ENCODE data around the gene ELOVL1. TPM values are rescaled to one million over a fixed set of nuclear protein-coding genes. Genes with fewer than 3 reads are reported as not detected.

Gene ELOVL1
- total RNA-seq, 1 experiment from 2014 or later, result 53.7 TPM

DNA sequence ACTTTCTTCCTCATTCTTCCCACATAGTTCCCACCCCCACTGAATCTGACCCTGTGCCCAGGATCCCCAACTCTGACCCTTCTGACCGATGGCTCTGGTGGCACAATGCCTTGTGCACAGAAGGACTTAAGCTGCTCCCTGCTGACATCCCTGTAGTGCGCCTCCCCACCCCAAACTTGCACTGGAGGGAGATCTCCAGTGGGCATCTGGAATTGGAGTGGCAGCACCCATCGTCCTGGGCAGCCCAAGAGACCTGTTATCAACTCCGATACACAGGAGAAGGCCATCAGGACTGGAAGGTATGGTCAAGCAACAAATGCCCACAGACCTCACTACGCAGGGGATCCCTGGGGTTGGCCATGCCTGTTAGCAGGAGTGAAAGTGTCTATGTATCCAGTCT lies 21.2 kb downstream of the ELOVL1 start:
- ChIA-PET CTCF (no interaction called here), POLR2A (ENCODE audit: low non-redundant PET) (no interaction called here)
- no peaks in the 10 kb centered on the region for H3K36me3 ChIP-seq (ENCODE audit: insufficient read depth, low read length, poor library complexity, severe bottlenecking)
- DNase-seq (ENCODE audit: low spot score), result no peak
- H3K4me1 ChIP-seq (ENCODE audit: insufficient read depth, low read length, poor library complexity, severe bottlenecking), result peaks cover 8% of the 10 kb centered on the region
- H3K4me3 ChIP-seq (ENCODE audit: low read depth, low read length, poor library complexity, severe bottlenecking), result no peak overlapping the region
- H3K27ac ChIP-seq (ENCODE audit: low read depth, low read length, poor library complexity, severe bottlenecking), result no peak overlapping the region
- H3K27me3 ChIP-seq (replicated peaks; ENCODE audit: insufficient read depth, low read depth, low read length, poor library complexity), result no peaks in the 10 kb centered on the region
- H3K9me3 ChIP-seq (ENCODE audit: low read depth, low read length, poor library complexity, severe bottlenecking), result no peaks in the 10 kb centered on the region
- no peak for TF ChIP-seq EZH2 (IDR thresholded peaks at IDR 0.05; ENCODE audit: borderline replicate concordance, low read depth, low read length, poor library complexity, severe bottlenecking)
- TF ChIP-seq, protein P1, sequence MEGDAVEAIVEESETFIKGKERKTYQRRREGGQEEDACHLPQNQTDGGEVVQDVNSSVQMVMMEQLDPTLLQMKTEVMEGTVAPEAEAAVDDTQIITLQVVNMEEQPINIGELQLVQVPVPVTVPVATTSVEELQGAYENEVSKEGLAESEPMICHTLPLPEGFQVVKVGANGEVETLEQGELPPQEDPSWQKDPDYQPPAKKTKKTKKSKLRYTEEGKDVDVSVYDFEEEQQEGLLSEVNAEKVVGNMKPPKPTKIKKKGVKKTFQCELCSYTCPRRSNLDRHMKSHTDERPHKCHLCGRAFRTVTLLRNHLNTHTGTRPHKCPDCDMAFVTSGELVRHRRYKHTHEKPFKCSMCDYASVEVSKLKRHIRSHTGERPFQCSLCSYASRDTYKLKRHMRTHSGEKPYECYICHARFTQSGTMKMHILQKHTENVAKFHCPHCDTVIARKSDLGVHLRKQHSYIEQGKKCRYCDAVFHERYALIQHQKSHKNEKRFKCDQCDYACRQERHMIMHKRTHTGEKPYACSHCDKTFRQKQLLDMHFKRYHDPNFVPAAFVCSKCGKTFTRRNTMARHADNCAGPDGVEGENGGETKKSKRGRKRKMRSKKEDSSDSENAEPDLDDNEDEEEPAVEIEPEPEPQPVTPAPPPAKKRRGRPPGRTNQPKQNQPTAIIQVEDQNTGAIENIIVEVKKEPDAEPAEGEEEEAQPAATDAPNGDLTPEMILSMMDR (conservative IDR thresholded peaks at IDR 0.05; ENCODE audit: low read depth, low read length), result no peak
- intact Hi-C loops (cut with micrococcal nuclease; ENCODE audit: unreplicated experiment), result no loop called here
- no TSS peak for BruUV-seq (replicated peaks)

DNA sequence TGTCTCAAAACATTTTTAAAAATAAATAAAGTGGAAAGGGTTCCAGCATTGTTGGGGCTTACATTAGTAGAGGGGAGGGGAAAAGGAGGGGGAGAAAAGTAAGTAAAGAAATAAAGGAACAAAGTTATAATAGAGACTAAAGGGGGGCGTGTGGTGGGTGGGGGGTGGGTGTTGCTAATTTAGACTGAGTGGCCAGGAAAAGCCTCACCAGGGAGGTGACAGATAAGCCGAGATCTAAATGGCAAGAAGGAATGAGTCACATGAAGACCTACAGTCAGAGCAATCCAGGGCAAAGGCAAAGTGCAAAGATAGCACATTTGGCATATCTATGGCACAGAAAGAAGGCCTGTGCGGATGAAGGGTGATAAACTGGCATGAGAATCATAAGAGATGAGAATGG lies 22.7 kb downstream of the ELOVL1 start:
- H3K4me3 ChIP-seq (ENCODE audit: low read depth, low read length, poor library complexity, severe bottlenecking), result no peak overlapping the region
- no peak overlapping the region for H3K27ac ChIP-seq (ENCODE audit: low read depth, low read length, poor library complexity, severe bottlenecking)
- ChIA-PET CTCF (no interaction called here), POLR2A (ENCODE audit: low non-redundant PET) (no interaction called here)
- H3K9me3 ChIP-seq (ENCODE audit: low read depth, low read length, poor library complexity, severe bottlenecking), result no peaks in the 10 kb centered on the region
- no peaks in the 10 kb centered on the region for H3K27me3 ChIP-seq (replicated peaks; ENCODE audit: insufficient read depth, low read depth, low read length, poor library complexity)
- H3K4me1 ChIP-seq (ENCODE audit: insufficient read depth, low read length, poor library complexity, severe bottlenecking), result peaks cover 8% of the 10 kb centered on the region
- no peak for DNase-seq (ENCODE audit: low spot score)
- intact Hi-C loops (cut with micrococcal nuclease; ENCODE audit: unreplicated experiment), result no loop called here
- no peaks in the 10 kb centered on the region for H3K36me3 ChIP-seq (ENCODE audit: insufficient read depth, low read length, poor library complexity, severe bottlenecking)
- no peak for TF ChIP-seq EZH2 (IDR thresholded peaks at IDR 0.05; ENCODE audit: borderline replicate concordance, low read depth, low read length, poor library complexity, severe bottlenecking)
- TF ChIP-seq, protein P1 (conservative IDR thresholded peaks at IDR 0.05; ENCODE audit: low read depth, low read length), result no peak
- no TSS peak for BruUV-seq (replicated peaks)

DNA sequence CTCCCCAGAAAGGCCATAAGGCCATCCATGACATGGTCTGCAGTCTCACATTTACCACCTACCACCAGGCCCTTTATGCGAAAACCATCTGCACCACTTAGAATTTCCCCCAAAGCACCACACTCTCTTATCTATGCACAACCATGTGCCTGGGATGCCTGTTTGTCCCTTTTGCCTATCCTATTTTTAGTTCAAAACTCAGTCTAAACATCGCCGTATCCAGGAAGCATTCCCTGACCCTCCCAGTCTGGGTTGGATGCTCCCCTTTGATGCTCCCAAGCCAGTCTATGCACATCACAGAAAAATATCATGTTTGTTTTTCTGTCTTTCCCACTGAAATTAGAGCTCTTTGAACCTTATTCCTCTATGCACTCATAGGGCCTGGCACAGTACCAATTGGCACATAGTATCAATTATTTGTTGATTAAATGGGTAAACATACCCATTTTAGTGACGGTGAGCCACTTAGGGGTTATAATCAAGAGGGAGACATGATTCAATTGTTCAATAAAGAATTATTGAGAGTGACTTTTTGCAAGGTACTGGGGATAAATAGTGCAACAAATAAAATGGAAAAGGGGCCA lies 23.5 kb downstream of the ELOVL1 start:
- Histone ChIP-seq H3K36me3 (ENCODE audit: insufficient read depth, low read length, poor library complexity, severe bottlenecking) (no peaks in the 10 kb centered on the region), H3K4me1 (ENCODE audit: insufficient read depth, low read length, poor library complexity, severe bottlenecking) (peaks cover under 1% of the 10 kb centered on the region), H3K4me3 (ENCODE audit: low read depth, low read length, poor library complexity, severe bottlenecking) (no peak overlapping the region), H3K27ac (ENCODE audit: low read depth, low read length, poor library complexity, severe bottlenecking) (no peak overlapping the region), H3K27me3 (replicated peaks; ENCODE audit: insufficient read depth, low read depth, low read length, poor library complexity) (no peaks in the 10 kb centered on the region), H3K9me3 (ENCODE audit: low read depth, low read length, poor library complexity, severe bottlenecking) (no peaks in the 10 kb centered on the region)
- ChIA-PET POLR2A (ENCODE audit: low non-redundant PET) (no interaction called here), CTCF (no interaction called here)
- TF ChIP-seq, protein P1 (conservative IDR thresholded peaks at IDR 0.05; ENCODE audit: low read depth, low read length), result no peak
- TF ChIP-seq EZH2 (IDR thresholded peaks at IDR 0.05; ENCODE audit: borderline replicate concordance, low read depth, low read length, poor library complexity, severe bottlenecking), result no peak
- intact Hi-C loops (cut with micrococcal nuclease; ENCODE audit: unreplicated experiment), result no loop called here
- no peak for DNase-seq (ENCODE audit: low spot score)
- BruUV-seq (replicated peaks), result no TSS peak

Measured in A673 (cell line).